Stimulated activated CD4-positive, alpha-beta T cell treated with anti-CD3 and anti-CD28 coated beads, Interleukin-4, amount 100 ng/mL, for 4 hours (primary cell): ENCODE data around the gene DHRS1.

Experiments
- DNase-seq, 2 experiments: peaks; one replicate each; pipeline ENCODE4 v3.0.0-alpha.2; 2020

DHRS1 gene

GRCh38 chr14:24280797-24281460, 18.7 kb downstream of the DHRS1 start:
- DNase-seq = no peak

- DNase-seq = peak; percentile 41 to 66
Observed at GRCh38 chr14:24279301-24280186, 20.0 kb downstream of the DHRS1 start.

GRCh38 chr14:24278424-24278823, 21.2 kb downstream of the DHRS1 start:
- no peak for DNase-seq

GRCh38 chr14:24277606-24278321, 21.8 kb downstream of the DHRS1 start:
- peak in 1 of 2 experiments; percentile 20 for DNase-seq

- no peak for DNase-seq
Observed at GRCh38 chr14:24277071-24277470, 22.5 kb downstream of the DHRS1 start.

- peak; percentile 29 to 72 for DNase-seq
Observed at GRCh38 chr14:24274101-24274543, 25.5 kb downstream of the DHRS1 start.

GRCh38 chr14:24273422-24273998, 26.1 kb downstream of the DHRS1 start:
- no peak for DNase-seq

- no peak for DNase-seq
Observed at GRCh38 chr14:24272467-24272866, 27.1 kb downstream of the DHRS1 start.

- no peak for DNase-seq
Observed at GRCh38 chr14:24271834-24272263, 27.7 kb downstream of the DHRS1 start.

- DNase-seq = peak; percentile 84 to 92
Observed at GRCh38 chr14:24271134-24271833, 28.3 kb downstream of the DHRS1 start, which contains the start of gene RABGGTA. TSS of gene RABGGTA (minus strand) at chr14:24271597. CDS start at chr14:24271115, 482 bp downstream.

GRCh38 chr14:24270537-24271133, 28.9 kb downstream of the DHRS1 start:
- no peak for DNase-seq

GRCh38 chr14:24269910-24270536, 29.6 kb downstream of the DHRS1 start:
- DNase-seq = no peak

GRCh38 chr14:24269368-24269767, 30.2 kb downstream of the DHRS1 start:
- no peak for DNase-seq

GRCh38 chr14:24268225-24268624, 31.4 kb downstream of the DHRS1 start:
- DNase-seq = no peak

GRCh38 chr14:24267516-24267915, 32.1 kb downstream of the DHRS1 start:
- DNase-seq = no peak

- DNase-seq = no peak
Observed at GRCh38 chr14:24266344-24267244, 33.0 kb downstream of the DHRS1 start.

GRCh38 chr14:24264298-24264697, 35.3 kb downstream of the DHRS1 start:
- no peak for DNase-seq

GRCh38 chr14:24263848-24264247, 35.7 kb downstream of the DHRS1 start:
- DNase-seq = no peak

- DNase-seq = no peak
Observed at GRCh38 chr14:24262821-24263733, 36.5 kb downstream of the DHRS1 start, which contains the start of gene TGM1. TSS of gene TGM1 (minus strand) at chr14:24263177. CDS start at chr14:24262352, 825 bp downstream.
